K562 (cell line): ENCODE measurements around the gene P3H4. TPM values are rescaled to one million over a fixed set of nuclear protein-coding genes. Genes with fewer than 3 reads are reported as not detected.

Experiments
- ATAC-seq: fragments of 200-7000 bp; cut with Tn5 transposase; 3 replicates; pipeline ENCODE4 v1.9.1; 2020; ENCODE audit warnings: moderate library complexity
- BruUV-seq: library from RNA; stranded (reverse); fragments of 400-500 nt; replicated peaks from 2 replicates; lab custom pipeline; 2021; lab: Mats Ljungman, UMichigan
- CTCF ChIA-PET: fragments of 300-600 bp; formaldehyde crosslinking; extraction: SDS; loops from one replicate; lab custom pipeline; 2021; ENCODE audit warnings: low intra/inter-chr PET ratio; lab: Yijun Ruan, JAX
- POLR2A ChIA-PET: fragments of 300-600, 350-650 bp; sonication (Branson Sonifier 250); formaldehyde crosslinking; extraction: SDS; loops from one replicate; lab custom pipeline; 2021; ENCODE audit warnings: antibody characterized with exemption, inconsistent platforms; lab: Yijun Ruan, JAX
- DNase-seq, 4 experiments: peaks; one replicate each; pipeline versions ENCODE4 v3.0.0 to v3.0.0-alpha.2; 2011 to 2018; ENCODE audit warnings: low spot score in 3 of 4, mixed read lengths in 3 of 4; ENCODE audit errors: extremely low read depth in 1 of 4
- FAIRE-seq: peaks from 2 replicates; lab custom pipeline; 2011; peaks lifted over from hg19 to GRCh38; lab: Jason Lieb, UNC
- H2AFZ ChIP-seq: 2 replicates; pipeline ENCODE4 v1.6.0; 2011; ENCODE audit warnings: low read depth, low read length, control low read depth, inconsistent platforms
- H3K27ac ChIP-seq: fragments of 200-600 bp; 3 replicates; pipeline ENCODE4 v1.8.0; 2011; ENCODE audit warnings: low read depth, mild to moderate bottlenecking, control low read depth, inconsistent platforms, low read length, moderate library complexity, mixed read lengths; ENCODE audit errors: extremely low read depth
- H3K27me3 ChIP-seq, 2 experiments: fragments of 300-600 bp in 1 of 2; 2 replicates in 1 of 2; 3 replicates in 1 of 2; pipeline versions ENCODE4 v1.6.0 to v1.8.0; 2011; ENCODE audit warnings: inconsistent platforms in 2 of 2, low read length in 2 of 2, mild to moderate bottlenecking in 1 of 2, mixed read lengths in 1 of 2, moderate library complexity in 1 of 2; ENCODE audit not compliant: control insufficient read depth in 2 of 2, insufficient read depth in 2 of 2
- H3K36me3 ChIP-seq: fragments of 300-600 bp; 3 replicates; pipeline ENCODE4 v1.8.0; 2011; ENCODE audit warnings: mild to moderate bottlenecking, low read length, inconsistent platforms; ENCODE audit not compliant: control insufficient read depth, insufficient read depth
- H3K4me1 ChIP-seq, 2 experiments: fragments of 200-600 bp in 1 of 2; replicated peaks in 1 of 2; 2 replicates in 1 of 2; 3 replicates in 1 of 2; pipeline versions ENCODE4 v1.5.1 to v1.8.0; 2011; ENCODE audit warnings: inconsistent platforms in 2 of 2, low read length in 2 of 2, mild to moderate bottlenecking in 1 of 2, mixed read lengths in 1 of 2, moderate library complexity in 1 of 2; ENCODE audit not compliant: control insufficient read depth in 2 of 2, insufficient read depth in 2 of 2
- H3K4me2 ChIP-seq: 2 replicates; pipeline ENCODE4 v1.6.1; 2011; ENCODE audit warnings: low read length, control low read depth, inconsistent platforms, mixed read lengths; ENCODE audit not compliant: insufficient read depth
- H3K4me3 ChIP-seq: fragments of 200-600 bp; sonication (generic), shearing (Covaris generic); 2 replicates; pipeline ENCODE4 v1.5.1; 2016; ENCODE audit warnings: control low read depth, inconsistent platforms
- H3K79me2 ChIP-seq: fragments of 200-600 bp; 3 replicates; pipeline ENCODE4 v1.8.0; 2011; ENCODE audit warnings: low read length, inconsistent platforms; ENCODE audit not compliant: control insufficient read depth, insufficient read depth
- H3K9ac ChIP-seq, 2 experiments: 2 replicates each; pipeline versions ENCODE4 v1.6.0 to v1.6.1; 2011; ENCODE audit warnings: low read depth in 2 of 2, low read length in 2 of 2, control low read depth in 1 of 2, inconsistent platforms in 1 of 2, mild to moderate bottlenecking in 1 of 2, mixed read lengths in 1 of 2; ENCODE audit not compliant: insufficient read depth in 1 of 2
- H3K9me1 ChIP-seq: one replicate; pipeline ENCODE4 v1.6.0; 2011; ENCODE audit warnings: inconsistent platforms, mild to moderate bottlenecking, low read length, moderate library complexity; ENCODE audit not compliant: control insufficient read depth, insufficient read depth
- H3K9me3 ChIP-seq: replicated peaks from 2 replicates; pipeline ENCODE4 v1.5.1; 2011; ENCODE audit warnings: low read depth, low read length, inconsistent platforms; ENCODE audit not compliant: control insufficient read depth, insufficient read depth
- H4K20me1 ChIP-seq: replicated peaks from 2 replicates; pipeline ENCODE4 v1.6.1; 2011; ENCODE audit warnings: low read length, inconsistent platforms, mixed read lengths; ENCODE audit not compliant: control insufficient read depth, insufficient read depth
- ARID3B ChIP-seq: fragments of 250-450 bp; sonication (Bioruptor Pico); IDR thresholded peaks from 2 replicates; pipeline ENCODE4 v1.4.0; 2020; ENCODE audit warnings: borderline replicate concordance
- BACH1 ChIP-seq: fragments of 200-800 bp; sonication (Bioruptor generic); IDR thresholded peaks from 2 replicates; pipeline ENCODE4 v1.6.1; 2016; ENCODE audit warnings: missing genetic modification characterization, missing compliant biosample characterization
- ERF ChIP-seq: fragments of 450-650 bp; formaldehyde crosslinking; IDR thresholded peaks from 2 replicates; pipeline ENCODE4 v1.4.0; 2020; ENCODE audit warnings: mild to moderate bottlenecking, mixed read lengths
- MYC ChIP-seq, 2 experiments: fragments of 250-450 bp in 1 of 2; sonication (Bioruptor Pico) in 1 of 2; IDR thresholded peaks; 2 replicates each; pipeline versions ENCODE4 v1.5.1 to v1.6.1; 2012 to 2021; ENCODE audit warnings: low read depth in 2 of 2, borderline replicate concordance in 1 of 2, improper control_type of control experiment in 1 of 2, low read length in 1 of 2, mild to moderate bottlenecking in 1 of 2, moderate library complexity in 1 of 2
- NCOA4 ChIP-seq: fragments of 450-650 bp; IDR thresholded peaks from 2 replicates; pipeline ENCODE4 v1.6.1; 2018; ENCODE audit warnings: mild to moderate bottlenecking; ENCODE audit not compliant: partially characterized antibody
- PHF20 ChIP-seq: fragments of 450-650 bp; IDR thresholded peaks from 2 replicates; pipeline ENCODE4 v1.6.1; 2018; ENCODE audit not compliant: partially characterized antibody
- RBM17 ChIP-seq: fragments of 200-400 bp; formaldehyde crosslinking; IDR thresholded peaks from 2 replicates; pipeline ENCODE4 v1.6.1; 2017; ENCODE audit warnings: low read depth, mild to moderate bottlenecking, low read length, borderline replicate concordance
- RBM25 ChIP-seq: fragments of 200-400 bp; formaldehyde crosslinking; IDR thresholded peaks from 2 replicates; pipeline ENCODE4 v1.6.1; 2018; ENCODE audit warnings: low read length, low read depth, moderate library complexity; ENCODE audit not compliant: severe bottlenecking
- ZNF133 ChIP-seq: fragments of 250-450 bp; sonication (Bioruptor Pico); IDR thresholded peaks from 2 replicates; pipeline ENCODE4 v1.4.0; 2020; ENCODE audit warnings: mild to moderate bottlenecking
- ZNF134 ChIP-seq: fragments of 250-450 bp; sonication (Bioruptor Pico); conservative IDR thresholded peaks from 2 replicates; pipeline ENCODE4 v1.4.0; 2020
- ZNF311 ChIP-seq: fragments of 250-450 bp; sonication (Bioruptor Pico); IDR thresholded peaks from 2 replicates; pipeline ENCODE4 v1.4.0; 2020; ENCODE audit warnings: mild to moderate bottlenecking, moderate library complexity
- ZNF384 ChIP-seq: IDR thresholded peaks from 2 replicates; pipeline ENCODE4 v1.6.1; 2012; ENCODE audit warnings: low read depth, low read length, improper control_type of control experiment
- ZNF398 ChIP-seq: fragments of 250-450 bp; sonication (Bioruptor Pico); IDR thresholded peaks from 2 replicates; pipeline ENCODE4 v1.8.0; 2021; ENCODE audit warnings: moderate library complexity, mild to moderate bottlenecking, inconsistent platforms
- WGBS: fragments of 100-300 bp; shearing (Covaris generic); methylation state at CpG from one replicate; pipeline ENCODE4 v1.1.6; 2016; ENCODE audit warnings: low coverage, mixed read lengths; ENCODE audit not compliant: insufficient coverage; ENCODE audit errors: missing lambda C conversion rate; 5-methylcytosine and 5-hydroxymethylcytosine counted together
- in situ Hi-C: fragments of 300-500 bp; cut with MboI; formaldehyde crosslinking; loops from 4 replicates; pipeline ENCODE4 v1.15.0; 2018; ENCODE audit warnings: inconsistent platforms, mixed read lengths
- intact Hi-C: fragments of 100-400 bp; cut with micrococcal nuclease; formaldehyde crosslinking; loops from 2 replicates; pipeline ENCODE4 v1.14.2; 2022
- polyA plus RNA-seq, 8 experiments: library from polyadenylated mRNA; depleted of rRNA in 4 of 8; stranded (reverse) in 5 of 8; unstranded in 3 of 8; fragments of >200 nt; fragmentation: Nextera tagmentation in 2 of 8; fragmentation: Illumina TruSeq in 1 of 8; extraction: Ambion mirVana in 2 of 8; extraction: Trizol in 1 of 8; gene quantifications; 2 replicates each; pipeline versions ENCODE4 v1.2.1 to v1.2.3, GENCODE V29; 2011 to 2014; ENCODE audit warnings: inconsistent platforms in 1 of 8, missing spikeins in 1 of 8
- total RNA-seq, 7 experiments: library from RNA; depleted of rRNA in 6 of 7; stranded (reverse); fragments of >200 nt in 6 of 7; fragmentation: Illumina TruSeq in 2 of 7; extraction: Trizol in 2 of 7; gene quantifications; 2 replicates each; pipeline versions ENCODE4 v1.2.1 to v1.2.3, GENCODE V29; 2011 to 2021; ENCODE audit warnings: low replicate concordance in 1 of 7
- TF ChIP-seq, protein P1 (sequence below): fragments of 450-650 bp; IDR thresholded peaks from 2 replicates; pipeline ENCODE4 v1.6.1; 2018; ENCODE audit warnings: mild to moderate bottlenecking, low read depth; ENCODE audit not compliant: partially characterized antibody
- TF ChIP-seq, protein P2 (sequence below): sonication (generic); formaldehyde crosslinking; IDR thresholded peaks from 2 replicates; pipeline ENCODE4 v1.8.0; 2022; ENCODE audit warnings: missing genetic modification reagents, mild to moderate bottlenecking, borderline replicate concordance

Gene P3H4
- total and polyA plus RNA-seq, 9 of the 15 experiments (the other 6 are each of a cell fraction or from before 2014, with no cell fraction given), result 0.10 to 3.7 (median 1.0) TPM

DNA sequence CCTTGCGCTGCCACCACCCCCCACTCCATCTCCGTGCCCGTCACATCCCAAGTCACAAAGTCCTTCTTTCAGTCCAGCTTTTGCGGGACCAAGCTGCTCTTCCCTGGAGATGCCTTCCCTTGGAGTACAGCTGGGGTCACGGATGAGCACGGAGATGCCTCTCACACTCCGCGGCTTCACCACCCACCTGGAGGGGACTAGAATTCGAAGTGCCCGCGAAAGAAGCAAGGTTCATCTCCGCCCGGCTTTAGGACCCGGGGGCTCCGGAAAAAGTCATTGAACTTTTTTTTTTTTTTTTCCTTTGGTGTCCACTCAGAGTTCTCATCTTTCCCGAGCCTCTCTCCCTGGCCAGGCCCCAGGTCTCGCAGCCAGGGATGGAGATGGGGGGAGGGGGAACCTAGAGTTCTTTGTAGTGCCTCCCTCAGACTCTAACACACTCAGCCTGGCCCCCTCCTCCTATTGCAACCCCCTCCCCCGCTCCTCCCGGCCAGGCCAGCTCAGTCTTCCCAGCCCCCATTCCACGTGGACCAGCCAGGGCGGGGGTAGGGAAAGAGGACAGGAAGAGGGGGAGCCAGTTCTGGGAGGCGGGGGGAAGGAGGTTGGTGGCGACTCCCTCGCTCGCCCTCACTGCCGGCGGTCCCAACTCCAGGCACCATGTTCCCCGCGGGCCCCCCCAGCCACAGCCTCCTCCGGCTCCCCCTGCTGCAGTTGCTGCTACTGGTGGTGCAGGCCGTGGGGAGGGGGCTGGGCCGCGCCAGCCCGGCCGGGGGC, 817 bp upstream of the P3H4 start, which contains the start of gene FKBP10:
TSS of gene FKBP10 (plus strand) at position 624 of the 771 bp plus-strand sequence. CDS start at position 655, 31 bp downstream.
- Histone ChIP-seq H3K79me2 (no peaks in the 10 kb centered on the region), H3K27me3 (no peaks in the 10 kb centered on the region), H2AFZ (peak within 1 kb of the TSS; percentile 86), H4K20me1 (no peaks in the 10 kb centered on the region), H3K9me3 (no peaks in the 10 kb centered on the region), H3K9me1 (no peaks in the 10 kb centered on the region), H3K4me3 (peak within 1 kb of the TSS; percentile 52), H3K4me2 (peak within 1 kb of the TSS; percentile 66), H3K9ac (peak within 1 kb of the TSS; percentile 54 to 91; a peak in 3 of 4 replicates), H3K27ac (no peak within 1 kb of the TSS), H3K36me3 (no peaks in the 10 kb centered on the region), H3K4me1 (peaks cover 2 to 30% of the 10 kb centered on the region in 2 experiments; a peak in 3 of 5 replicates)
- DNase-seq (peak in 1 of 4 experiments; percentile 39), FAIRE-seq (no peak), ATAC-seq (peak; percentile 7; the same call in 2 of the 3 replicates)
- CTCF ChIA-PET, result interaction anchor here (0.6 kb wide), 1 partner anchor 82 kb away, joined by 4 read pairs; no protein-coding TSS in a partner anchor
- BruUV-seq, result no TSS peak
- 38% methylated on average over 23 of the region's 35 CpGs for WGBS
- POLR2A ChIA-PET, result interaction anchor here (1.1 to 1.3 kb wide), 3 partner anchors 24 to 124 kb away, joined by 3 to 6 read pairs (median 5); partner anchors contain the start of gene JUP
- intact Hi-C loops (no loop called here), in situ Hi-C loops (no loop called here)
- TF ChIP-seq ZNF311 (no peak), MYC (IDR thresholded peaks at IDR 0.05; ENCODE audit: low read depth, low read length) (peak; percentile 11; the same call in 1 of the 2 replicates), MYC (CRISPR knock-in tag; IDR thresholded peaks at IDR 0.05; ENCODE audit: borderline replicate concordance, low read depth) (no peak), RBM17 (no peak), RBM25 (no peak), ZNF133 (CRISPR knock-in tag) (no peak), ARID3B (no peak), BACH1 (tag) (no peak), ZNF398 (CRISPR knock-in tag) (no peak), ZNF134 (CRISPR knock-in tag) (no peak), ERF (CRISPR knock-in tag) (no peak), ZNF384 (peak; percentile 92), PHF20 (peak; percentile 21), NCOA4 (no peak)
- TF ChIP-seq, protein P1, sequence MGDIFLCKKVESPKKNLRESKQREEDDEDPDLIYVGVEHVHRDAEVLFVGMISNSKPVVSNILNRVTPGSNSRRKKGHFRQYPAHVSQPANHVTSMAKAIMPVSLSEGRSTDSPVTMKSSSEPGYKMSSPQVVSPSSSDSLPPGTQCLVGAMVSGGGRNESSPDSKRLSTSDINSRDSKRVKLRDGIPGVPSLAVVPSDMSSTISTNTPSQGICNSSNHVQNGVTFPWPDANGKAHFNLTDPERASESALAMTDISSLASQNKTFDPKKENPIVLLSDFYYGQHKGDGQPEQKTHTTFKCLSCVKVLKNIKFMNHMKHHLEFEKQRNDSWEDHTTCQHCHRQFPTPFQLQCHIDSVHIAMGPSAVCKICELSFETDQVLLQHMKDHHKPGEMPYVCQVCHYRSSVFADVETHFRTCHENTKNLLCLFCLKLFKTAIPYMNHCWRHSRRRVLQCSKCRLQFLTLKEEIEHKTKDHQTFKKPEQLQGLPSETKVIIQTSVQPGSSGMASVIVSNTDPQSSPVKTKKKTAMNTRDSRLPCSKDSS, result no peak
- TF ChIP-seq, protein P2, sequence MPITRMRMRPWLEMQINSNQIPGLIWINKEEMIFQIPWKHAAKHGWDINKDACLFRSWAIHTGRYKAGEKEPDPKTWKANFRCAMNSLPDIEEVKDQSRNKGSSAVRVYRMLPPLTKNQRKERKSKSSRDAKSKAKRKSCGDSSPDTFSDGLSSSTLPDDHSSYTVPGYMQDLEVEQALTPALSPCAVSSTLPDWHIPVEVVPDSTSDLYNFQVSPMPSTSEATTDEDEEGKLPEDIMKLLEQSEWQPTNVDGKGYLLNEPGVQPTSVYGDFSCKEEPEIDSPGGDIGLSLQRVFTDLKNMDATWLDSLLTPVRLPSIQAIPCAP, result no peak
